GM10847 (cell line): ENCODE results near the gene RTCB.
A peak's percentile ranks its signal among the peaks of the same experiment; 100 is the strongest.

Experiments used
- POLR2A ChIP-seq: IDR thresholded peaks from 2 replicates; pipeline ENCODE4 v1.6.1; 2011; ENCODE audit not compliant: insufficient read length; ENCODE audit errors: extremely low read depth

Gene RTCB

DNA sequence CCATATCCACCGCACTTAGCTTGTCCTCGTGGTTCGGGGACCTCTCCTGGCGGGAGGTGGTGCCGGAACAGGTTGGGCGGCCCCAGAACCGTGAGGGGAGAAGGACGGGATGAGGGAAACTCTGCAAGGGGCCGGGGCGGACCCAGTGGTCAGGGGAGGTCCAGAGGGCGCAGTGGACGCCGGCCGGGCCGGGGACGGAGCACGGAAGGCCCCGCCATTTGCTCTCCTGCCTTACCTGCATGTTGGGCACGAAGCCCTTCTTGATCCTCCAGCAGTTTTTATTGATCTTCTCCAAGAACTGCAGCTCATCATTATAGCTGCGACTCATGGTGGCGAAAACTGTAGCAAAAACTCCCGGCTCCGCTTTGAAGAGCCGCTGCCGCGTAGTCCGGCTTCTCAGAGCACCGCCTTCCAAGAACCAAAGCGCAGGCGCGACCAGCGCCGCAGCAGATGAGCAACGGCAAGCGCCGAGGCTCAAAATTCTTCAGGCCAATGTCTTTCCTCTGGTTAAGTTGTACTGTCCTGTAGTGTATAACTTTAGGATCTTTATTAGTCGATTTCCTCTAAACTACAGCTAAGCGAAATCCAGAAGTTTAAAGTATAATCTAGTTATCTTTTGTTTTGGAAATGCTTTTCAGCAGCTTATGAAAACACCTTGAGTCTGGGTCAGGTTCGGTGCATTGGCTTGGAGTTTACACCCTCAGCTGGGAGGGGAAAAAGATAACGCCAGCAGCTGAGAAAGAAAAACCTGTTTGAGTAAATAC is at the start of gene RTCB:
Gene RTCB, minus strand, starts transcription at position 419 of the 764 bp plus-strand sequence. Its CDS starts 91 bp downstream, at position 328.
- peak; percentile 46 for TF ChIP-seq POLR2A

DNA sequence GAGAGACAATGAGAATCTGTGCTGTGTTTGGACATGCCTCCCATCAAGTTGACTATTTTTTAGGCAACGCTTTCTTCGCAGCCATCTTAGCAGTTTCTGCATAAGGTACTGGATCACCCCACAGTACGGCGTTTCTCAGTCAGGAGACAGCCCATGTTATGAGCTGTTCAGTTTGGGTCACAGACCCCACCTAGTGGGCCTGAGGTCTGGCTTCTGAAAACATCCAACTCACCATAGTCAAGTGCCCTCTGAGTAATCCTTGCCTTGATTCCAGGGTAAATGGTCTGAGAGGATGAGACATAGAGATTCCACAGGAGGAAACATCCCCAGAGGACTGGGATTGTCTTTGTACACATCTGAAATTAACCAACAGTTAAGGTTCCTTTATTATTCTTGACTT is 45.0 kb upstream of the RTCB start:
- no peak for TF ChIP-seq POLR2A

GRCh38 chr22:32448980-32449379 is 36.9 kb upstream of the RTCB start:
- TF ChIP-seq POLR2A = no peak

DNA sequence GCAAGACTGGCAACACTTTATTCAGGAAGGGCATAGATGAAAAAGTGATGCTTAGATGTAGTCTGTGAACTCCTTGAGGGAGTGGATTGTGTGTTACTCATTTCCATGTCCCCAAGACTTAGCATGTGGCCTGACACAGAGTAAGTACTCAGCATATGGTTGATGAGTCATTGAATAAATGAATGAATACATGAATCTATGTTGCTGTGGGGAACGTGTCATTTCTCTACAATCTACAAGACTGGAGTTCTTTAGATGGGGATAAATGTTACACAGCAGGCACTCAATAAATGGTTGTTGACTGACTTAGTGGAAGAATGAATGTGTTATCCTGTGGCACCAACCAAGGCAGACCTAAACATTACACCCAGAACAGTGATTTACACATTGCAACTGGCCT is 34.3 kb upstream of the RTCB start:
- TF ChIP-seq POLR2A = no peak

GRCh38 chr22:32444068-32444467 is 32.0 kb upstream of the RTCB start:
- TF ChIP-seq POLR2A = no peak

DNA sequence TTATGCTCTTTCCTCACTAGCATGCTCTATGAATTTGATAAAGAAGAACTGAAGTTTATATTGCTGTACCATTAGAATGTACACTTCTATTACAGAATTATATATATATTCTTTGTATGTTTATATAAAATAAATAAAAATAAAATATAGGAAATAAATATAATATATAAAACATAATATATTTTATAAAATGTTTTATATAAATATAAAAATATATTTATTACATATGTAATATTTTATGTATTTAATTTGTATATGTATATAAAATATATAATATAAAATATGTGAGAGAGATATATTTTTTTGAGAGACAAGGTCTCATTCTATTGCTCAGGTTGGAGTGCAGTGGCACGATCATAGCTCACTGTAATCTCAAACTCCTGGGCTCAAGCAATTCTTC is 18.3 kb upstream of the RTCB start:
- no peak for TF ChIP-seq POLR2A

DNA sequence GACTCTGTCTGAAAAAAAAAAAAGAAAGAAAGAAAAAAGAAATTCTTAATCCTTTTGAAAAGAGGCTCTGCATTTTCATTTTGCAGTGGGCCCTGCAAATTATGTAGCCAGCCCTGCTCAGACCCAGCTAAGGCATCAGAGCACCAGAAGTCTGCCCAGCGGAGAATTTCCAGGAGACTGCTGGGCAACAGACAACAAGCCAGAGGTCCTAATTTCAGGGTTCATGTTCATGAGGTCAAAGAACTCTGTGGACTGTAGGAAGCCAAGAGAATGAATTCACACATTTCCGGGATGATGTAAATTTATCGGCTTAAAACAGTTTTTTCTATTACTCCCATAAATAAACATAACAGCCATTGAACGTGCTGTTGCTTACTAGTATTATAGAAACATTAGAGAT is 14.8 kb upstream of the RTCB start:
- no peak for TF ChIP-seq POLR2A

GRCh38 chr22:32423664-32424063 is 11.6 kb upstream of the RTCB start:
- no peak for TF ChIP-seq POLR2A

DNA sequence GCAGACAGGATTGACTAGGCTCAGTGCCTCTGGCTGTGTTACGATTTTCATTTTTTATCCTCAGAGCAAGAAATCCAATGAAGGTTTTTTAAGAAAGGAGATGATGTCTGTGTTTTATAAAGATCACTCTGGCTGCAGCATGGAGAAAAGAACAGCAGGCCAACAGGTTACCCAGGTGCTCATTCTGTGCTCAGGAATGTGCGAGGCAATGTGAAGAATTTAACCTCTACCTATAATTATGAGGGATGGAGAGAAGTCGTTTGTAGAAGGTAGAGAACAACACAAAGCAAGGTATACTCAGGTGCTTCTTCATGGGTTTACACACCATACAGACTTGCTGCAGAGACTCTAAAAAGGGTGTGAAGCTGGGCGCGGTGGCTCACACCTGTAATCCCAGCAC is 10.0 kb upstream of the RTCB start:
- no peak for TF ChIP-seq POLR2A

- no peak for TF ChIP-seq POLR2A
Observed at GRCh38 chr22:32421484-32421883, 9.4 kb upstream of the RTCB start.

- no peak for TF ChIP-seq POLR2A
Observed at GRCh38 chr22:32417906-32418305, 5.9 kb upstream of the RTCB start.

DNA sequence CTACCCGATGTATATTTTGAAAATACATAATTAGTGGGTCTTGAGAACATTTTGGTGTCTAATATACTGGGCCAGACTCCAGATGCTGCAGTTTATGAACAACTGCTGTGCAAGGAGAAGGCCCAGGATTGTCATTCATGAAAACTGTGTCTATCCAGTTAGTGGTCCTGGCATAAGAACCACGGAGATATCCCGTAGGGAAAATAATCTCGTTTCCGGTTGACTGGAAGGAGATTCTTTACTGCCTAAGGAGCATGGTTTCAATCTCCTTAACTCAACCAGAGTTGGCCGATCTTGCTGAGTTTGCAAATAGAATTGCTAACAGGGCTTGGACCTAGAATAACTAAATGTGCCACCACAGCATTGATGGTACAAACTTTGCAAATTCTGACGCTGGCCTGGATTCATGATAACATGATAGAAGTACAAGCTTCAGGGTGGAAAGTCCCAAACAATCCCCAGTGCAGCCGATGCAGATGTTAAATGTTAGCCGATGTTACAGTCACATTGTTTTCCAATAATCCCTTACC is 4.6 kb upstream of the RTCB start:
- TF ChIP-seq POLR2A = no peak

DNA sequence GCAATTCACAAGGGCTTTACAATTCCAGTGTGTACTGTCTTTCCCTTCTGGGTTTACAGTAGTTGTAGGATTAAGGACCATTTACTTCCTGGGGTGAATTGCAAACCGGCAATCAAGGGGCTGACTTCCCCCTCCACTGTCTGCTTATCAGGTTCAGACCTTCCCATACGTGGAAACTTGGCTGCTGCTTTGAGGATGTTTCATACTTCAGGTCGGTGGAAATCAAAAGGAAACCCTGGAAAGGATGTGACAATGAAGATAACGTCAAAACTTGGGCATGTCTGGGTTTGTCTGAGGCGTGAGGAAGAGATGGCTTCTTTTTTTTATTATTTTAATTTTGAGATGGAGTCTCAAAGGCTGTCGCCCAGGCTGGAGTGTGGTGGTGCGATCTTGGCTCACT is 2.1 kb upstream of the RTCB start:
- no peak for TF ChIP-seq POLR2A

- no peak for TF ChIP-seq POLR2A
Observed at GRCh38 chr22:32413719-32414118, 1.7 kb upstream of the RTCB start.

GRCh38 chr22:32411402-32411801 is 645 bp downstream of the RTCB start:
- no peak for TF ChIP-seq POLR2A

DNA sequence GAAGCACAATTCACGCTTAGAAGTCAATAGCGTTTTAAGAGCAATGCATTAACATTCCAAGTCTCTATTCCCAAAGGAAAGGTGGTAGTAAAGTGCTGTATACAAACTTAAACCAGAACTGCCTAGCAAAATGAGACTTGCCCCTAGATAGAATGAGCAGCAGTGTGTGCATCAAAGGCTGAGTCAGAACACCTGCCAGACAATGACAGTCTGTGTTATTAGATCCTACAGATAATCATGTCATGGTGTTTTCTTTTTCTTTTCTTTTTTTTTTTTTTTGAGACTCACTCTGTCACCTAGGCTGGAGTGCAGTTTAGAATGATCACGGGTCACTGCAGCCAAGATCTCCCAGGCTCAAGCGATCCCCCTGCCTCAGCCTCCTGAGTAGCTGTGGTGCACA is 1.6 kb downstream of the RTCB start:
- TF ChIP-seq POLR2A = no peak

GRCh38 chr22:32409977-32410376 is 2.1 kb downstream of the RTCB start:
- TF ChIP-seq POLR2A = no peak
